Vagina (tissue), 2 donors: ENCODE data around the gene LPP.

Source experiments
- POLR2AphosphoS5 ChIP-seq, 2 donors: sonication (generic); formaldehyde crosslinking; IDR thresholded peaks; one replicate each; pipeline ENCODE4 v1.9.0; 2017; ENCODE audit warnings: antibody characterized with exemption in 2 of 2, mild to moderate bottlenecking in 2 of 2, low read depth in 1 of 2; ENCODE audit not compliant: insufficient read depth in 1 of 2
- TF ChIP-seq, protein P1 (sequence below), 3 experiments: fragments of 450-650 bp in 2 of 3; fragments of 200-600 bp in 1 of 3; sonication (generic) in 1 of 3; IDR thresholded peaks; one replicate each; pipeline ENCODE4 v1.5.1; 2017 to 2019; ENCODE audit warnings: antibody characterized with exemption in 3 of 3, mild to moderate bottlenecking in 2 of 3, moderate library complexity in 2 of 3

DNA sequence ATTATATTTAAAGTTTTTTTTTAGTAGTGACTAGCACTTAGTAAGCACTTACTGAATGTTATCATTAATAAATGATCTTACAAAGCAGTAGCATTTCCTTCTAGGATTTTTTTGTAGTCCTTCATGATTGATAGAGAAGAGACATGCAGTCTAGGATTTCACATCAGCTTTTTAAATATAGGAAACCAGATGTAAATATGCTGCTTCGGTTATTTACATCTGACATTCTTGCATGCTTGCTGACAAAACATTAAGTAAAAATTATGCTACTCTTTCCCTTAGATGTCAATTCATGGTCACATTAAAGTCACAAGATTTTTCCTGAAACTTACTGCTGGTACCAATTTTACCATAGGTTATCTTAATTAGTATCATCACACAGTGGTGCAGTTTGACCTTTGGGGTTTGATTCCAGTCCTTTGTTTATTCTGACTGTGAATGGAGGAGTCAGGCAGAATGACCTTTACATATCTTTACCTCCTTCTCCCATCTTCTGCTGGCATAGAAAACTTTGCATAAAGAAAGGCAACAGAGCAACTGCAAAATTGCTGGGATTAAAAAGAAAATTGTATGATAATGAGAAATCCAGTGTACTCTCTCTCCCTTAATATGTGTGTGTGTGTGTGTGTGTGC, 286.5 kb downstream of the LPP start:
- TF ChIP-seq, protein P1, sequence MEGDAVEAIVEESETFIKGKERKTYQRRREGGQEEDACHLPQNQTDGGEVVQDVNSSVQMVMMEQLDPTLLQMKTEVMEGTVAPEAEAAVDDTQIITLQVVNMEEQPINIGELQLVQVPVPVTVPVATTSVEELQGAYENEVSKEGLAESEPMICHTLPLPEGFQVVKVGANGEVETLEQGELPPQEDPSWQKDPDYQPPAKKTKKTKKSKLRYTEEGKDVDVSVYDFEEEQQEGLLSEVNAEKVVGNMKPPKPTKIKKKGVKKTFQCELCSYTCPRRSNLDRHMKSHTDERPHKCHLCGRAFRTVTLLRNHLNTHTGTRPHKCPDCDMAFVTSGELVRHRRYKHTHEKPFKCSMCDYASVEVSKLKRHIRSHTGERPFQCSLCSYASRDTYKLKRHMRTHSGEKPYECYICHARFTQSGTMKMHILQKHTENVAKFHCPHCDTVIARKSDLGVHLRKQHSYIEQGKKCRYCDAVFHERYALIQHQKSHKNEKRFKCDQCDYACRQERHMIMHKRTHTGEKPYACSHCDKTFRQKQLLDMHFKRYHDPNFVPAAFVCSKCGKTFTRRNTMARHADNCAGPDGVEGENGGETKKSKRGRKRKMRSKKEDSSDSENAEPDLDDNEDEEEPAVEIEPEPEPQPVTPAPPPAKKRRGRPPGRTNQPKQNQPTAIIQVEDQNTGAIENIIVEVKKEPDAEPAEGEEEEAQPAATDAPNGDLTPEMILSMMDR (IDR thresholded peaks at IDR 0.05), result no peak
- no peak for TF ChIP-seq POLR2AphosphoS5 (IDR thresholded peaks at IDR 0.05; ENCODE audit: insufficient read depth in 1 of 2, low read depth in 1 of 2)
